K562 (cell line): ENCODE results near the gene HIVEP2. TPM values are rescaled to one million over a fixed set of nuclear protein-coding genes. Genes with fewer than 3 reads are reported as not detected.

Source experiments
- ATAC-seq: fragments of 200-7000 bp; cut with Tn5 transposase; 3 replicates; pipeline ENCODE4 v1.9.1; 2020; ENCODE audit warnings: moderate library complexity
- BruUV-seq: library from RNA; stranded (reverse); fragments of 400-500 nt; replicated peaks from 2 replicates; lab custom pipeline; 2021; lab: Mats Ljungman, UMichigan
- CTCF ChIA-PET: fragments of 300-600 bp; formaldehyde crosslinking; extraction: SDS; loops from one replicate; lab custom pipeline; 2021; ENCODE audit warnings: low intra/inter-chr PET ratio; lab: Yijun Ruan, JAX
- POLR2A ChIA-PET: fragments of 300-600, 350-650 bp; sonication (Branson Sonifier 250); formaldehyde crosslinking; extraction: SDS; loops from one replicate; lab custom pipeline; 2021; ENCODE audit warnings: antibody characterized with exemption, inconsistent platforms; lab: Yijun Ruan, JAX
- DNase-seq, 4 experiments: peaks; one replicate each; pipeline versions ENCODE4 v3.0.0 to v3.0.0-alpha.2; 2011 to 2018; ENCODE audit warnings: low spot score in 3 of 4, mixed read lengths in 3 of 4; ENCODE audit errors: extremely low read depth in 1 of 4
- FAIRE-seq: peaks from 2 replicates; lab custom pipeline; 2011; peaks lifted over from hg19 to GRCh38; lab: Jason Lieb, UNC
- H2AFZ ChIP-seq: 2 replicates; pipeline ENCODE4 v1.6.0; 2011; ENCODE audit warnings: low read depth, low read length, control low read depth, inconsistent platforms
- H3K27ac ChIP-seq: fragments of 200-600 bp; 3 replicates; pipeline ENCODE4 v1.8.0; 2011; ENCODE audit warnings: low read depth, mild to moderate bottlenecking, control low read depth, inconsistent platforms, low read length, moderate library complexity, mixed read lengths; ENCODE audit errors: extremely low read depth
- H3K27me3 ChIP-seq, 2 experiments: fragments of 300-600 bp in 1 of 2; 2 replicates in 1 of 2; 3 replicates in 1 of 2; pipeline versions ENCODE4 v1.6.0 to v1.8.0; 2011; ENCODE audit warnings: inconsistent platforms in 2 of 2, low read length in 2 of 2, mild to moderate bottlenecking in 1 of 2, mixed read lengths in 1 of 2, moderate library complexity in 1 of 2; ENCODE audit not compliant: control insufficient read depth in 2 of 2, insufficient read depth in 2 of 2
- H3K36me3 ChIP-seq: fragments of 300-600 bp; 3 replicates; pipeline ENCODE4 v1.8.0; 2011; ENCODE audit warnings: mild to moderate bottlenecking, low read length, inconsistent platforms; ENCODE audit not compliant: control insufficient read depth, insufficient read depth
- H3K4me1 ChIP-seq, 2 experiments: fragments of 200-600 bp in 1 of 2; replicated peaks in 1 of 2; 2 replicates in 1 of 2; 3 replicates in 1 of 2; pipeline versions ENCODE4 v1.5.1 to v1.8.0; 2011; ENCODE audit warnings: inconsistent platforms in 2 of 2, low read length in 2 of 2, mild to moderate bottlenecking in 1 of 2, mixed read lengths in 1 of 2, moderate library complexity in 1 of 2; ENCODE audit not compliant: control insufficient read depth in 2 of 2, insufficient read depth in 2 of 2
- H3K4me2 ChIP-seq: 2 replicates; pipeline ENCODE4 v1.6.1; 2011; ENCODE audit warnings: low read length, control low read depth, inconsistent platforms, mixed read lengths; ENCODE audit not compliant: insufficient read depth
- H3K4me3 ChIP-seq: fragments of 200-600 bp; sonication (generic), shearing (Covaris generic); 2 replicates; pipeline ENCODE4 v1.5.1; 2016; ENCODE audit warnings: control low read depth, inconsistent platforms
- H3K79me2 ChIP-seq: fragments of 200-600 bp; 3 replicates; pipeline ENCODE4 v1.8.0; 2011; ENCODE audit warnings: low read length, inconsistent platforms; ENCODE audit not compliant: control insufficient read depth, insufficient read depth
- H3K9ac ChIP-seq, 2 experiments: 2 replicates each; pipeline versions ENCODE4 v1.6.0 to v1.6.1; 2011; ENCODE audit warnings: low read depth in 2 of 2, low read length in 2 of 2, control low read depth in 1 of 2, inconsistent platforms in 1 of 2, mild to moderate bottlenecking in 1 of 2, mixed read lengths in 1 of 2; ENCODE audit not compliant: insufficient read depth in 1 of 2
- H3K9me1 ChIP-seq: one replicate; pipeline ENCODE4 v1.6.0; 2011; ENCODE audit warnings: inconsistent platforms, mild to moderate bottlenecking, low read length, moderate library complexity; ENCODE audit not compliant: control insufficient read depth, insufficient read depth
- H3K9me3 ChIP-seq: replicated peaks from 2 replicates; pipeline ENCODE4 v1.5.1; 2011; ENCODE audit warnings: low read depth, low read length, inconsistent platforms; ENCODE audit not compliant: control insufficient read depth, insufficient read depth
- H4K20me1 ChIP-seq: replicated peaks from 2 replicates; pipeline ENCODE4 v1.6.1; 2011; ENCODE audit warnings: low read length, inconsistent platforms, mixed read lengths; ENCODE audit not compliant: control insufficient read depth, insufficient read depth
- CBX3 ChIP-seq, 2 experiments: IDR thresholded peaks; 1 replicate in 1 of 2; 2 replicates in 1 of 2; pipeline ENCODE4 v1.6.1; 2012; ENCODE audit warnings: inconsistent platforms in 2 of 2, low read length in 2 of 2, borderline replicate concordance in 1 of 2, control low read depth in 1 of 2
- RBM25 ChIP-seq: fragments of 200-400 bp; formaldehyde crosslinking; IDR thresholded peaks from 2 replicates; pipeline ENCODE4 v1.6.1; 2018; ENCODE audit warnings: low read length, low read depth, moderate library complexity; ENCODE audit not compliant: severe bottlenecking
- SETDB1 ChIP-seq: IDR thresholded peaks from one replicate; pipeline ENCODE4 v1.6.1; 2012; ENCODE audit warnings: low read length, control low read depth, inconsistent platforms
- ZNF778 ChIP-seq: fragments of 450-650 bp; formaldehyde crosslinking; IDR thresholded peaks from 2 replicates; pipeline ENCODE4 v1.4.0; 2020; ENCODE audit warnings: mild to moderate bottlenecking, moderate library complexity
- WGBS: fragments of 100-300 bp; shearing (Covaris generic); methylation state at CpG from one replicate; pipeline ENCODE4 v1.1.6; 2016; ENCODE audit warnings: low coverage, mixed read lengths; ENCODE audit not compliant: insufficient coverage; ENCODE audit errors: missing lambda C conversion rate; 5-methylcytosine and 5-hydroxymethylcytosine counted together
- in situ Hi-C: fragments of 300-500 bp; cut with MboI; formaldehyde crosslinking; loops from 4 replicates; pipeline ENCODE4 v1.15.0; 2018; ENCODE audit warnings: inconsistent platforms, mixed read lengths
- intact Hi-C: fragments of 100-400 bp; cut with micrococcal nuclease; formaldehyde crosslinking; loops from 2 replicates; pipeline ENCODE4 v1.14.2; 2022
- polyA plus RNA-seq, 8 experiments: library from polyadenylated mRNA; depleted of rRNA in 4 of 8; stranded (reverse) in 5 of 8; unstranded in 3 of 8; fragments of >200 nt; fragmentation: Nextera tagmentation in 2 of 8; fragmentation: Illumina TruSeq in 1 of 8; extraction: Ambion mirVana in 2 of 8; extraction: Trizol in 1 of 8; gene quantifications; 2 replicates each; pipeline versions ENCODE4 v1.2.1 to v1.2.3, GENCODE V29; 2011 to 2014; ENCODE audit warnings: inconsistent platforms in 1 of 8, missing spikeins in 1 of 8
- total RNA-seq, 7 experiments: library from RNA; depleted of rRNA in 6 of 7; stranded (reverse); fragments of >200 nt in 6 of 7; fragmentation: Illumina TruSeq in 2 of 7; extraction: Trizol in 2 of 7; gene quantifications; 2 replicates each; pipeline versions ENCODE4 v1.2.1 to v1.2.3, GENCODE V29; 2011 to 2021; ENCODE audit warnings: low replicate concordance in 1 of 7
- TF ChIP-seq, protein P1 (sequence below): sonication (generic); formaldehyde crosslinking; IDR thresholded peaks from 2 replicates; pipeline ENCODE4 v1.8.1; 2022; ENCODE audit warnings: missing genetic modification reagents

Gene HIVEP2
- total and polyA plus RNA-seq, 9 of the 15 experiments (the other 6 are each of a cell fraction or from before 2014, with no cell fraction given), result under 0.01 to 1.2 (median 0.31) TPM

- Histone ChIP-seq H3K27ac (no peak overlapping the region), H3K9ac (no peak overlapping the region), H3K4me2 (no peak overlapping the region), H3K9me3 (no peaks in the 10 kb centered on the region), H3K4me3 (no peak overlapping the region), H3K36me3 (no peaks in the 10 kb centered on the region), H3K9me1 (no peaks in the 10 kb centered on the region), H2AFZ (no peak overlapping the region), H4K20me1 (no peaks in the 10 kb centered on the region), H3K4me1 (no peaks in the 10 kb centered on the region), H3K27me3 (no peaks in the 10 kb centered on the region), H3K79me2 (no peaks in the 10 kb centered on the region)
- no peak for DNase-seq
- ChIA-PET CTCF (no interaction called here), POLR2A (interaction anchor here (0.6 kb wide), 1 partner anchor 528 kb away, joined by 3 read pairs; no protein-coding TSS in a partner anchor)
- in situ Hi-C loops, result no loop called here
- 5% methylated on average over 6 of the region's 6 CpGs for WGBS
- BruUV-seq, result no TSS peak
- FAIRE-seq, result no peak
- no peak for ATAC-seq
- intact Hi-C loops, result loop anchor here (10.0 kb wide), 1 partner anchor 204 kb away; no protein-coding TSS in a partner anchor
- TF ChIP-seq SETDB1 (no peak), RBM25 (peak; percentile 46)
These were observed 123.7 kb downstream of the HIVEP2 start for GRCh38 chr6:142821164-142821716.

GRCh38 chr6:142820338-142821051, 124.5 kb downstream of the HIVEP2 start:
- Histone ChIP-seq H3K4me2 (no peak overlapping the region), H3K27ac (no peak overlapping the region), H3K4me1 (no peaks in the 10 kb centered on the region), H3K27me3 (no peaks in the 10 kb centered on the region), H2AFZ (no peak overlapping the region), H3K79me2 (no peaks in the 10 kb centered on the region), H3K36me3 (no peaks in the 10 kb centered on the region), H3K9me1 (no peaks in the 10 kb centered on the region), H4K20me1 (no peaks in the 10 kb centered on the region), H3K9me3 (no peaks in the 10 kb centered on the region), H3K9ac (no peak overlapping the region), H3K4me3 (no peak overlapping the region)
- ChIA-PET CTCF (no interaction called here), POLR2A (no interaction called here)
- in situ Hi-C loops, result no loop called here
- no peak for FAIRE-seq
- intact Hi-C loops, result loop anchor here (10.0 kb wide), 1 partner anchor 204 kb away; no protein-coding TSS in a partner anchor
- TF ChIP-seq CBX3 (IDR thresholded peaks at IDR 0.05; ENCODE audit: borderline replicate concordance in 1 of 2, low read length in 2 of 2), result no peak
- TF ChIP-seq, protein P1, sequence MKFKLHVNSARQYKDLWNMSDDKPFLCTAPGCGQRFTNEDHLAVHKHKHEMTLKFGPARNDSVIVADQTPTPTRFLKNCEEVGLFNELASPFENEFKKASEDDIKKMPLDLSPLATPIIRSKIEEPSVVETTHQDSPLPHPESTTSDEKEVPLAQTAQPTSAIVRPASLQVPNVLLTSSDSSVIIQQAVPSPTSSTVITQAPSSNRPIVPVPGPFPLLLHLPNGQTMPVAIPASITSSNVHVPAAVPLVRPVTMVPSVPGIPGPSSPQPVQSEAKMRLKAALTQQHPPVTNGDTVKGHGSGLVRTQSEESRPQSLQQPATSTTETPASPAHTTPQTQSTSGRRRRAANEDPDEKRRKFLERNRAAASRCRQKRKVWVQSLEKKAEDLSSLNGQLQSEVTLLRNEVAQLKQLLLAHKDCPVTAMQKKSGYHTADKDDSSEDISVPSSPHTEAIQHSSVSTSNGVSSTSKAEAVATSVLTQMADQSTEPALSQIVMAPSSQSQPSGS (CRISPR knock-in tag), result no peak
- TF ChIP-seq ZNF778 (CRISPR knock-in tag), result no peak
- no peak for DNase-seq
- no peak for ATAC-seq
- WGBS, result 7% methylated on average over 4 of the region's 4 CpGs
- BruUV-seq, result no TSS peak
